Neural cell (in vitro differentiated cells): Measurements from ENCODE around the gene TARS2.

Experiments used
- CTCF ChIP-seq: fragments of 450-650 bp; IDR thresholded peaks from 2 replicates; pipeline ENCODE4 v1.5.1; 2014; ENCODE audit warnings: antibody characterized with exemption, mild to moderate bottlenecking, moderate library complexity; ENCODE audit not compliant: poor library complexity, severe bottlenecking
- EP300 ChIP-seq: fragments of 450-650 bp; conservative IDR thresholded peaks from 2 replicates; pipeline ENCODE4 v1.6.1; 2014; ENCODE audit warnings: antibody characterized with exemption, mild to moderate bottlenecking, moderate library complexity; ENCODE audit not compliant: poor library complexity, severe bottlenecking
- POLR2AphosphoS5 ChIP-seq: IDR thresholded peaks from 2 replicates; pipeline ENCODE4 v1.6.1; 2012
- RAD21 ChIP-seq: fragments of 450-650 bp; conservative IDR thresholded peaks from 2 replicates; pipeline ENCODE4 v1.6.1; 2014; ENCODE audit warnings: antibody characterized with exemption, mild to moderate bottlenecking, moderate library complexity
- REST ChIP-seq: IDR thresholded peaks from 2 replicates; pipeline ENCODE4 v1.6.1; 2012; ENCODE audit warnings: borderline replicate concordance
- TAF1 ChIP-seq: IDR thresholded peaks from 2 replicates; pipeline ENCODE4 v1.6.1; 2012; ENCODE audit warnings: low read depth

GRCh38 chr1:150552911-150553289 lies 65.7 kb downstream of the TARS2 start:
- TF ChIP-seq CTCF: no peak
- TF ChIP-seq EP300: no peak
- TF ChIP-seq POLR2AphosphoS5: no peak
- no peak for TF ChIP-seq RAD21
- no peak for TF ChIP-seq TAF1
- no peak for TF ChIP-seq REST
